Tibial nerve (tissue), 4 donors: ENCODE measurements around the gene CEP57. TPM values are rescaled to one million over a fixed set of nuclear protein-coding genes. Genes with fewer than 3 reads are reported as not detected.
"Not testable (repeated sequence)": the region's sequence is repeated elsewhere in the genome, so short reads cannot be mapped to it uniquely, and the experiment has no call there.

ENCODE experiments used
- DNase-seq, 2 donors: peaks; one replicate each; pipeline ENCODE4 v3.0.0-alpha.2; 2019; ENCODE audit warnings: low spot score in 2 of 2
- H3K27ac ChIP-seq, 4 donors: fragments of 200-600 bp; sonication (generic) in 3 of 4; one replicate each; pipeline ENCODE4 v1.5.1; 2017 to 2019; ENCODE audit warnings: mild to moderate bottlenecking in 1 of 4
- H3K27me3 ChIP-seq, 2 donors: fragments of 200-600 bp; sonication (generic) in 1 of 2; one replicate each; pipeline versions ENCODE4 v1.5.1 to v1.6.0; 2017 to 2019
- H3K36me3 ChIP-seq, 3 donors: fragments of 200-600 bp; sonication (generic); one replicate each; pipeline ENCODE4 v1.5.1; 2018 to 2019
- H3K4me1 ChIP-seq, 4 donors: fragments of 200-600 bp; sonication (generic) in 3 of 4; one replicate each; pipeline ENCODE4 v1.5.1; 2017 to 2019
- H3K4me3 ChIP-seq, 4 donors: fragments of 200-600 bp; sonication (generic) in 3 of 4; one replicate each; pipeline ENCODE4 v1.5.1; 2017 to 2019; ENCODE audit warnings: mild to moderate bottlenecking in 1 of 4, moderate library complexity in 1 of 4
- H3K9me3 ChIP-seq, 4 donors: fragments of 200-600 bp; sonication (generic) in 3 of 4; one replicate each; pipeline ENCODE4 v1.5.1; 2017 to 2019
- CTCF ChIP-seq, 5 experiments: fragments of 200-600 bp in 3 of 5; fragments of 450-650 bp in 2 of 5; sonication (generic) in 3 of 5; IDR thresholded peaks; one replicate each; pipeline ENCODE4 v1.5.1; 2016 to 2019; ENCODE audit warnings: antibody characterized with exemption in 5 of 5, mild to moderate bottlenecking in 3 of 5, moderate library complexity in 2 of 5
- EP300 ChIP-seq, 2 donors: sonication (generic); formaldehyde crosslinking; IDR thresholded peaks; one replicate each; pipeline ENCODE4 v1.6.1; 2017; ENCODE audit warnings: antibody characterized with exemption in 2 of 2, mild to moderate bottlenecking in 1 of 2
- POLR2A ChIP-seq, 2 donors: fragments of 450-650 bp; IDR thresholded peaks; one replicate each; pipeline ENCODE4 v1.6.1; 2017; ENCODE audit warnings: antibody characterized with exemption in 2 of 2, mild to moderate bottlenecking in 2 of 2, moderate library complexity in 2 of 2
- WGBS, 2 donors: methylation state at CpG; one replicate each; pipeline ENCODE4 v1.1.5; 2018; 5-methylcytosine and 5-hydroxymethylcytosine counted together
- small RNA-seq: library from RNA; depleted of rRNA; stranded (forward); fragments of <200 nt; gene quantifications from one replicate; pipeline ENCODE3, GENCODE V24; 2016
- total RNA-seq, 4 donors: library from RNA; depleted of rRNA; stranded (reverse); fragments of >200 nt; gene quantifications; one replicate each; pipeline ENCODE4 v1.1.0, GENCODE V29; 2016

Gene CEP57
- total RNA-seq, 4 donors from 2014 or later = 48.9 to 58.0 (median 52.1) TPM

- H3K27ac ChIP-seq = no peak overlapping the region
- WGBS, 2 donors = 76% methylated on average over 2 of the region's 2 CpGs
- no peak overlapping the region for H3K4me3 ChIP-seq
- H3K36me3 ChIP-seq = peaks cover 0 to 52% (median 0%) of the 10 kb centered on the region in 3 donors
- TF ChIP-seq CTCF (IDR thresholded peaks at IDR 0.05) (no peak), EP300 (IDR thresholded peaks at IDR 0.05) (no peak), POLR2A (IDR thresholded peaks at IDR 0.05) (no peak)
- no peaks in the 10 kb centered on the region for H3K9me3 ChIP-seq
- no peaks in the 10 kb centered on the region for H3K4me1 ChIP-seq
- no peak for DNase-seq
- no peaks in the 10 kb centered on the region for H3K27me3 ChIP-seq
These were observed 73.3 kb downstream of the CEP57 start for GRCh38 chr11:95863486-95864140.

GRCh38 chr11:95867105-95867504 lies 76.8 kb downstream of the CEP57 start:
- no peak for DNase-seq
- TF ChIP-seq POLR2A (IDR thresholded peaks at IDR 0.05) (no peak), EP300 (IDR thresholded peaks at IDR 0.05) (no peak), CTCF (IDR thresholded peaks at IDR 0.05) (no peak)
- WGBS, 2 donors = 83% methylated on average over 6 of the region's 6 CpGs

GRCh38 chr11:95870877-95871276 lies 80.6 kb downstream of the CEP57 start:
- not testable (repeated sequence) for H3K9me3 ChIP-seq, H3K36me3 ChIP-seq, H3K4me3 ChIP-seq, H3K4me1 ChIP-seq, H3K27ac ChIP-seq, H3K27me3 ChIP-seq, DNase-seq
- WGBS, 2 donors = 86 to 94% methylated on average over 3 of the region's 3 CpGs

More at GRCh38 chr11:95867105-95867504, 76.8 kb downstream of the CEP57 start:
- peaks cover 0 to 21% (median 0%) of the 10 kb centered on the region in 3 donors for H3K36me3 ChIP-seq
- no peak overlapping the region for H3K27ac ChIP-seq
- no peak overlapping the region for H3K4me3 ChIP-seq
- no peaks in the 10 kb centered on the region for H3K4me1 ChIP-seq
- no peaks in the 10 kb centered on the region for H3K27me3 ChIP-seq
- H3K9me3 ChIP-seq = no peaks in the 10 kb centered on the region

GRCh38 chr11:95877291-95877690 lies 87.0 kb downstream of the CEP57 start:
- H3K27ac ChIP-seq = no peak overlapping the region
- H3K27me3 ChIP-seq = no peaks in the 10 kb centered on the region
- TF ChIP-seq EP300 (IDR thresholded peaks at IDR 0.05) = no peak
- no peak for TF ChIP-seq CTCF (IDR thresholded peaks at IDR 0.05)
- TF ChIP-seq POLR2A (IDR thresholded peaks at IDR 0.05) = no peak
- no peaks in the 10 kb centered on the region for H3K9me3 ChIP-seq
- H3K4me1 ChIP-seq = no peaks in the 10 kb centered on the region
- no peak for DNase-seq
- H3K36me3 ChIP-seq = peaks cover 0 to 8% (median 4%) of the 10 kb centered on the region in 3 donors
- H3K4me3 ChIP-seq = no peak overlapping the region
- 38 to 58% methylated on average over 2 of the region's 2 CpGs for WGBS, 2 donors

Small RNA genes lying within 50 kb of the gene (small RNA-seq; reads per million reads assigned to genes)
- not detected for gene RNA5SP345

Other genes with a start within 250 kb of the CEP57 start
- 10 to 100 TPM; 46.1 to 91.8 (median 54.3) TPM for gene FAM76B, start 716 bp upstream of the CEP57 start, total RNA-seq
- gene MTMR2, start 133.6 kb downstream of the CEP57 start, total RNA-seq = 10 to 100 TPM; 22.5 to 33.2 (median 27.5) TPM